ENCODE data around the gene FRG2C. TPM values are rescaled to one million over a fixed set of nuclear protein-coding genes. Genes with fewer than 3 reads are reported as not detected.

FRG2C gene
- polyA plus RNA-seq: not detected in 2 replicates

DNA sequence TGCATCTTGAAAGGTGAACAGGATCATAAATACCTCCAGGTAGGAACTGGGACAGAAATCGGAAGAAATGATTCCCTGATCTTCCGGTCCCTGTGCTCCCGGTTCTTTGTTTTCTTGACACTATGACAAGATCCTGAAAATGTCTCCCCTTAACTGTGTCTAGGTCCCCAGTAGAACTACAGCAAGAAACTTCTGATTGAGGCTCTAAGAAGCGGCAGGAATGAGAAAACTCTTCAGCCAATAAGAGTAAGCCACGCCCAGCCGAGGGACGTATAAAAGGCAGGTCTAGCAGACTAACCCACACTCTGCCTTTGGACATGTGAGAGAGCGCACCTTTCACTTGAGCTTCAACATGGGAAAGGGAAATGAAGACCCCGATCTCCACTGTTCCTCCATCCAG is at the start of gene FRG2C:
TSS of gene FRG2C (plus strand) at position 301 of the 400 bp plus-strand sequence. CDS start at position 353, 52 bp downstream.

Other genes starting within 250 kb of the FRG2C start
- gene ZNF717, start 121.2 kb downstream of the FRG2C start, polyA plus RNA-seq: 9.6 and 12.1 TPM in 2 replicates